Thyroid gland (tissue), 4 donors: ENCODE data around the gene TTC34.

ENCODE experiments used
- POLR2A ChIP-seq, 2 donors: fragments of 450-650 bp; IDR thresholded peaks; one replicate each; pipeline ENCODE4 v1.6.1; 2017; ENCODE audit warnings: antibody characterized with exemption in 2 of 2, mild to moderate bottlenecking in 2 of 2, moderate library complexity in 1 of 2
- TF ChIP-seq, protein P1 (sequence below), 6 experiments: fragments of 200-600 bp in 3 of 6; fragments of 450-650 bp in 3 of 6; sonication (generic) in 3 of 6; IDR thresholded peaks; one replicate each; pipeline ENCODE4 v1.5.1; 2016 to 2019; ENCODE audit warnings: antibody characterized with exemption in 6 of 6, mild to moderate bottlenecking in 2 of 6, inconsistent platforms in 1 of 6, moderate library complexity in 1 of 6

GRCh38 chr1:2802421-2802961, 998 bp upstream of the TTC34 start:
- TF ChIP-seq, protein P1, sequence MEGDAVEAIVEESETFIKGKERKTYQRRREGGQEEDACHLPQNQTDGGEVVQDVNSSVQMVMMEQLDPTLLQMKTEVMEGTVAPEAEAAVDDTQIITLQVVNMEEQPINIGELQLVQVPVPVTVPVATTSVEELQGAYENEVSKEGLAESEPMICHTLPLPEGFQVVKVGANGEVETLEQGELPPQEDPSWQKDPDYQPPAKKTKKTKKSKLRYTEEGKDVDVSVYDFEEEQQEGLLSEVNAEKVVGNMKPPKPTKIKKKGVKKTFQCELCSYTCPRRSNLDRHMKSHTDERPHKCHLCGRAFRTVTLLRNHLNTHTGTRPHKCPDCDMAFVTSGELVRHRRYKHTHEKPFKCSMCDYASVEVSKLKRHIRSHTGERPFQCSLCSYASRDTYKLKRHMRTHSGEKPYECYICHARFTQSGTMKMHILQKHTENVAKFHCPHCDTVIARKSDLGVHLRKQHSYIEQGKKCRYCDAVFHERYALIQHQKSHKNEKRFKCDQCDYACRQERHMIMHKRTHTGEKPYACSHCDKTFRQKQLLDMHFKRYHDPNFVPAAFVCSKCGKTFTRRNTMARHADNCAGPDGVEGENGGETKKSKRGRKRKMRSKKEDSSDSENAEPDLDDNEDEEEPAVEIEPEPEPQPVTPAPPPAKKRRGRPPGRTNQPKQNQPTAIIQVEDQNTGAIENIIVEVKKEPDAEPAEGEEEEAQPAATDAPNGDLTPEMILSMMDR (IDR thresholded peaks at IDR 0.05): no peak
- TF ChIP-seq POLR2A (IDR thresholded peaks at IDR 0.05): no peak
